ENCODE measurements around the gene MINDY4B. TPM values are rescaled to one million over a fixed set of nuclear protein-coding genes. Genes with fewer than 3 reads are reported as not detected.

The MINDY4B gene
- total RNA-seq, 4 donors from 2014 or later = not detected

GRCh38 chr3:150823277-150823676 lies 82.0 kb downstream of the MINDY4B start:
- DNase-seq (ENCODE audit: low spot score in 2 of 2) = no peak
- 97% methylated on average over 2 of the region's 3 CpGs for WGBS
- no peak overlapping the region for H3K27ac ChIP-seq
- no peak overlapping the region for H3K4me3 ChIP-seq
- no peaks in the 10 kb centered on the region for H3K36me3 ChIP-seq
- no peaks in the 10 kb centered on the region for H3K4me1 ChIP-seq
- H3K27me3 ChIP-seq = peaks cover 8% of the 10 kb centered on the region
- TF ChIP-seq POLR2AphosphoS5 (IDR thresholded peaks at IDR 0.05) (no peak), POLR2A (IDR thresholded peaks at IDR 0.05) (no peak), EP300 (IDR thresholded peaks at IDR 0.05) (no peak), CTCF (IDR thresholded peaks at IDR 0.05) (no peak)
- no peaks in the 10 kb centered on the region for H3K9me3 ChIP-seq

GRCh38 chr3:150822636-150823035 lies 82.6 kb downstream of the MINDY4B start:
- no peaks in the 10 kb centered on the region for H3K9me3 ChIP-seq

More at GRCh38 chr3:150822636-150823035, 82.6 kb downstream of the MINDY4B start:
- TF ChIP-seq POLR2AphosphoS5 (IDR thresholded peaks at IDR 0.05) (no peak), EP300 (IDR thresholded peaks at IDR 0.05) (no peak), CTCF (IDR thresholded peaks at IDR 0.05) (no peak), POLR2A (IDR thresholded peaks at IDR 0.05) (no peak)
- Histone ChIP-seq H3K27me3 (peaks cover 8% of the 10 kb centered on the region), H3K36me3 (no peaks in the 10 kb centered on the region), H3K27ac (no peak overlapping the region), H3K4me3 (no peak overlapping the region), H3K4me1 (no peaks in the 10 kb centered on the region)
- DNase-seq (ENCODE audit: low spot score in 2 of 2) = no peak
- 100% methylated on average over 1 of the region's 1 CpG for WGBS

Other genes with a start within 250 kb of the MINDY4B start
- gene ERICH6, start 201.5 kb downstream of the MINDY4B start, total RNA-seq = under 1 TPM in 1 of 4 donors, not detected in 3; 0.68 TPM
- 10 to 100 TPM; 49.5 to 95.7 (median 81.3) TPM for gene SIAH2, start 142.3 kb downstream of the MINDY4B start, total RNA-seq
- gene CLRN1, start 67.3 kb upstream of the MINDY4B start, total RNA-seq = not detected
- gene MED12L, start 180.2 kb upstream of the MINDY4B start, total RNA-seq = under 1 TPM; 0.08 to 0.80 (median 0.22) TPM

All from suprapubic skin (tissue), 4 donors.